GM23338 (cell line): ENCODE data around the gene JAG1. TPM values are rescaled to one million over a fixed set of nuclear protein-coding genes. Genes with fewer than 3 reads are reported as not detected.

Experiments
- ATAC-seq: fragments of 200-7000 bp; cut with Tn5 transposase; 3 replicates; pipeline ENCODE4 v1.9.1; 2020
- DNase-seq: peaks from one replicate; pipeline ENCODE4 v3.0.0-alpha.2; 2015; ENCODE audit warnings: low spot score
- H2AFZ ChIP-seq: fragments of 200-600 bp; sonication (generic); 2 replicates; pipeline ENCODE4 v1.8.0; 2016; ENCODE audit warnings: antibody characterized with exemption, mild to moderate bottlenecking, moderate library complexity
- H3F3A ChIP-seq: fragments of 200-600 bp; sonication (generic); replicated peaks from 2 replicates; pipeline ENCODE4 v1.8.0; 2017; ENCODE audit warnings: antibody characterized with exemption, mixed run types, low read depth
- H3K27ac ChIP-seq: fragments of 200-600 bp; sonication (generic); 2 replicates; pipeline ENCODE4 v1.6.1; 2016; ENCODE audit warnings: low read depth
- H3K27me3 ChIP-seq: fragments of 200-600 bp; sonication (generic); 2 replicates; pipeline ENCODE4 v1.8.0; 2016; ENCODE audit warnings: mild to moderate bottlenecking, mixed run types, moderate library complexity; ENCODE audit not compliant: insufficient read depth
- H3K36me3 ChIP-seq: fragments of 200-600 bp; sonication (generic); 2 replicates; pipeline ENCODE4 v1.8.0; 2016; ENCODE audit warnings: mild to moderate bottlenecking; ENCODE audit not compliant: insufficient read depth
- H3K4me1 ChIP-seq: fragments of 200-600 bp; sonication (generic); 2 replicates; pipeline ENCODE4 v1.8.0; 2016; ENCODE audit warnings: mild to moderate bottlenecking, moderate library complexity; ENCODE audit not compliant: insufficient read depth
- H3K4me2 ChIP-seq: fragments of 200-600 bp; sonication (generic); 2 replicates; pipeline ENCODE4 v1.7.1; 2017; ENCODE audit warnings: mixed run types
- H3K4me3 ChIP-seq: fragments of 200-600 bp; sonication (generic); 2 replicates; pipeline ENCODE4 v1.6.1; 2016; ENCODE audit warnings: mixed run types
- H3K79me2 ChIP-seq: fragments of 200-600 bp; sonication (generic); replicated peaks from 2 replicates; pipeline ENCODE4 v1.8.0; 2017; ENCODE audit warnings: mild to moderate bottlenecking; ENCODE audit not compliant: insufficient read depth
- H3K9me2 ChIP-seq: fragments of 200-600 bp; sonication (generic); 2 replicates; pipeline ENCODE4 v1.8.0; 2017; ENCODE audit not compliant: insufficient read depth
- H4K20me1 ChIP-seq: fragments of 200-600 bp; sonication (generic); replicated peaks from 2 replicates; pipeline ENCODE4 v1.8.0; 2017; ENCODE audit warnings: mild to moderate bottlenecking; ENCODE audit not compliant: insufficient read depth
- H3K27ac Mint-ChIP-seq: 2 replicates; pipeline ENCODE4 v1.8.0; 2020; ENCODE audit warnings: inconsistent platforms, mild to moderate bottlenecking, moderate library complexity, mixed read lengths
- H3K27me3 Mint-ChIP-seq: 3 replicates; pipeline ENCODE4 v1.8.0; 2022; ENCODE audit warnings: low read depth, mild to moderate bottlenecking, moderate library complexity, mixed read lengths, inconsistent platforms; ENCODE audit not compliant: insufficient read depth, poor library complexity
- H3K36me3 Mint-ChIP-seq: 3 replicates; pipeline ENCODE4 v1.8.0; 2021; ENCODE audit warnings: low read depth, mild to moderate bottlenecking, inconsistent platforms, moderate library complexity, mixed read lengths
- H3K4me1 Mint-ChIP-seq: 3 replicates; pipeline ENCODE4 v1.8.0; 2020; ENCODE audit warnings: mild to moderate bottlenecking, inconsistent platforms, mixed read lengths
- H3K4me3 Mint-ChIP-seq: 3 replicates; pipeline ENCODE4 v1.8.0; 2021; ENCODE audit warnings: moderate library complexity, mild to moderate bottlenecking, inconsistent platforms, mixed read lengths
- H3K9me3 Mint-ChIP-seq: 3 replicates; pipeline ENCODE4 v1.8.0; 2020; ENCODE audit warnings: moderate library complexity, mild to moderate bottlenecking, inconsistent platforms, mixed read lengths
- CREB1 ChIP-seq: fragments of 250-450 bp; sonication (Bioruptor Pico); IDR thresholded peaks from 2 replicates; pipeline ENCODE4 v1.5.0; 2020; ENCODE audit warnings: low read depth, mild to moderate bottlenecking, moderate library complexity
- CTCF ChIP-seq, 2 experiments: fragments of 200-600 bp in 1 of 2; sonication (generic) in 1 of 2; conservative IDR thresholded peaks; 2 replicates each; pipeline versions ENCODE4 v1.5.1 to v1.6.1; 2016 to 2017; ENCODE audit warnings: antibody characterized with exemption in 2 of 2, low read depth in 2 of 2, mild to moderate bottlenecking in 2 of 2, moderate library complexity in 1 of 2
- ETS1 ChIP-seq: IDR thresholded peaks from 2 replicates; pipeline ENCODE4 v1.6.1; 2016; ENCODE audit warnings: antibody characterized with exemption
- EZH2 ChIP-seq: fragments of 200-600 bp; sonication (generic); IDR thresholded peaks from one replicate; pipeline ENCODE4 v1.8.0; 2017; ENCODE audit warnings: antibody characterized with exemption, mild to moderate bottlenecking, low read depth; ENCODE audit not compliant: unreplicated experiment
- EZH2phosphoT487 ChIP-seq: fragments of 200-600 bp; sonication (generic); IDR thresholded peaks from one replicate; pipeline ENCODE4 v1.8.1; 2018; ENCODE audit warnings: antibody characterized with exemption; ENCODE audit not compliant: unreplicated experiment
- JUNB ChIP-seq: IDR thresholded peaks from one replicate; pipeline ENCODE4 v1.6.1; 2016; ENCODE audit warnings: antibody characterized with exemption; ENCODE audit not compliant: unreplicated experiment
- NANOG ChIP-seq: IDR thresholded peaks from 2 replicates; pipeline ENCODE4 v1.6.1; 2016; ENCODE audit warnings: antibody characterized with exemption, borderline replicate concordance
- POLR2AphosphoS5 ChIP-seq: IDR thresholded peaks from 2 replicates; pipeline ENCODE4 v1.6.1; 2016; ENCODE audit warnings: antibody characterized with exemption, low read depth
- REST ChIP-seq: IDR thresholded peaks from one replicate; pipeline ENCODE4 v1.6.1; 2018; ENCODE audit warnings: antibody characterized with exemption; ENCODE audit not compliant: unreplicated experiment
- STAT1 ChIP-seq: IDR thresholded peaks from one replicate; pipeline ENCODE4 v1.6.1; 2016; ENCODE audit warnings: antibody characterized with exemption; ENCODE audit not compliant: unreplicated experiment
- ZNF114 ChIP-seq: fragments of 250-450 bp; sonication (Bioruptor Pico); IDR thresholded peaks from 2 replicates; pipeline ENCODE4 v1.5.0; 2020; ENCODE audit warnings: mild to moderate bottlenecking, moderate library complexity
- ZNF331 ChIP-seq: fragments of 250-450 bp; sonication (Bioruptor Pico); IDR thresholded peaks from 2 replicates; pipeline ENCODE4 v1.5.0; 2020; ENCODE audit warnings: low read depth, mild to moderate bottlenecking, moderate library complexity
- ZNF462 ChIP-seq: fragments of 250-450 bp; sonication (Bioruptor Pico); IDR thresholded peaks from 2 replicates; pipeline ENCODE4 v1.5.0; 2020; ENCODE audit warnings: mild to moderate bottlenecking, moderate library complexity
- polyA plus RNA-seq: library from polyadenylated mRNA; unstranded; fragments of >200 nt; fragmentation: Nextera tagmentation; extraction: Ambion mirVana; gene quantifications from 2 replicates; pipeline ENCODE4 v1.2.1, GENCODE V29; 2016
- total RNA-seq: library from RNA; depleted of rRNA; stranded (reverse); fragments of >200 nt; shearing (Covaris generic); gene quantifications from 2 replicates; pipeline ENCODE4 v1.2.3, GENCODE V29; 2014

JAG1 gene
- total and polyA plus RNA-seq, 2 experiments from 2014 or later, result 9.7 to 46.5 TPM

GRCh38 chr20:10643560-10643873 is 30.3 kb downstream of the JAG1 start:
- peaks cover 24% of the 10 kb centered on the region for H3K4me1 Mint-ChIP-seq

More at GRCh38 chr20:10643560-10643873, 30.3 kb downstream of the JAG1 start:
- no peak overlapping the region for H3K27ac ChIP-seq
- no peaks in the 10 kb centered on the region for H3K9me2 ChIP-seq
- no peak overlapping the region for H2AFZ ChIP-seq
- H3K36me3 ChIP-seq, result peaks cover 79% of the 10 kb centered on the region
- peaks cover 97% of the 10 kb centered on the region for H3K36me3 Mint-ChIP-seq
- H3K27me3 ChIP-seq, result no peaks in the 10 kb centered on the region
- H3K9me3 Mint-ChIP-seq, result no peaks in the 10 kb centered on the region
- peaks cover 15% of the 10 kb centered on the region for H3K27me3 Mint-ChIP-seq
- no peak overlapping the region for H3K27ac Mint-ChIP-seq
- H3K4me3 Mint-ChIP-seq, result no peak overlapping the region
- peaks cover 8% of the 10 kb centered on the region for H3K4me1 ChIP-seq
- TF ChIP-seq ZNF114 (CRISPR knock-in tag) (no peak), ZNF462 (no peak), POLR2AphosphoS5 (no peak), JUNB (no peak), EZH2phosphoT487 (no peak), STAT1 (no peak), EZH2 (no peak), CTCF (conservative IDR thresholded peaks at IDR 0.05; ENCODE audit: low read depth in 2 of 2) (no peak), ZNF331 (no peak), NANOG (no peak), CREB1 (CRISPR knock-in tag) (no peak), REST (no peak), ETS1 (no peak)
- ATAC-seq, result no peak
- peaks cover 8% of the 10 kb centered on the region for H4K20me1 ChIP-seq
- no peak for DNase-seq
- H3K79me2 ChIP-seq, result no peaks in the 10 kb centered on the region
- H3F3A ChIP-seq, result no peaks in the 10 kb centered on the region
- no peak overlapping the region for H3K4me3 ChIP-seq
- no peak overlapping the region for H3K4me2 ChIP-seq
